Activated naive CD4-positive, alpha-beta T cell (primary cell): Measurements from ENCODE around the gene ZNF681.
"Not testable (repeated sequence)": the region's sequence is repeated elsewhere in the genome, so short reads cannot be mapped to it uniquely, and the experiment has no call there.

Experiments
- DNase-seq, 4 experiments: peaks; one replicate each; lab custom pipeline; 2025; lab: John Stamatoyannopoulos, UW

Gene ZNF681

GRCh38 chr19:23692937-23693336 lies 65.8 kb downstream of the ZNF681 start:
- DNase-seq: not testable (repeated sequence)
